ENCODE results near the gene SEC22C. TPM values are rescaled to one million over a fixed set of nuclear protein-coding genes. Genes with fewer than 3 reads are reported as not detected.

The SEC22C gene
- total and polyA plus RNA-seq, 2 of the 13 experiments (the other 11 are each of a cell fraction or from before 2014, with no cell fraction given): 20.0 to 40.0 TPM

- TF ChIP-seq THAP11 (CRISPR knock-in tag; IDR thresholded peaks at IDR 0.05): no peak
- TF ChIP-seq ZBTB2 (CRISPR knock-in tag; IDR thresholded peaks at IDR 0.05; ENCODE audit: low read depth): no peak
- no peak for TF ChIP-seq ZNF687 (CRISPR knock-in tag; IDR thresholded peaks at IDR 0.05)
- TF ChIP-seq ZSCAN25 (CRISPR knock-in tag; IDR thresholded peaks at IDR 0.05): no peak
These were observed 50.3 kb downstream of the SEC22C start (continued) for GRCh38 chr3:42531470-42531869.

- Histone ChIP-seq H3K4me3 (replicated peaks in 1 of 3; ENCODE audit: insufficient read depth in 1 of 3, low read depth in 2 of 3, low read length in 3 of 3) (no peak overlapping the region), H3K79me2 (ENCODE audit: insufficient read depth, low read length) (no peaks in the 10 kb centered on the region), H3K9me3 (ENCODE audit: low read length) (no peaks in the 10 kb centered on the region), H4K20me1 (ENCODE audit: insufficient read depth, low read length) (no peaks in the 10 kb centered on the region), H3K27ac (ENCODE audit: extremely low read length, insufficient read depth, low read length) (no peak overlapping the region), H2AFZ (ENCODE audit: low read length) (no peak overlapping the region), H3K36me3 (replicated peaks in 1 of 2; ENCODE audit: control insufficient read depth in 1 of 2, insufficient read depth in 2 of 2, low read length in 2 of 2) (no peaks in the 10 kb centered on the region), H3K9ac (ENCODE audit: insufficient read depth, low read depth, low read length) (no peak overlapping the region), H3K27me3 (ENCODE audit: control insufficient read depth in 1 of 2, insufficient read depth in 2 of 2, low read length in 2 of 2) (peaks cover 2 to 5% of the 10 kb centered on the region in 2 experiments; a peak in 2 of 5 replicates), H3K4me1 (ENCODE audit: insufficient read depth, low read length) (no peaks in the 10 kb centered on the region), H3K4me2 (ENCODE audit: low read depth, low read length) (no peak overlapping the region)
- ATAC-seq: no peak
- intact Hi-C loops (cut with micrococcal nuclease; ENCODE audit: unreplicated experiment) (no loop called here), in situ Hi-C loops (cut with HindIII; ENCODE audit: extremely low pct_ligation_motif_present, low pct_unique_long_range_greater_than_20kb) (loop anchor here (10.0 kb wide), 1 partner anchor 305 kb away; no protein-coding TSS in a partner anchor)
- no peak for DNase-seq (ENCODE audit: low spot score)
- ChIA-PET POLR2A (no interaction called here), CTCF (ENCODE audit: low intra/inter-chr PET ratio, low total read pairs) (no interaction called here)
- FAIRE-seq: no peak
- BruUV-seq (replicated peaks): no TSS peak
- TF ChIP-seq CSRNP2 (CRISPR knock-in tag; conservative IDR thresholded peaks at IDR 0.05; ENCODE audit: low read depth): no peak
- no peak for TF ChIP-seq ZNF576 (CRISPR knock-in tag; IDR thresholded peaks at IDR 0.05)
- TF ChIP-seq BRCA1 (CRISPR knock-in tag; IDR thresholded peaks at IDR 0.05): no peak
- TF ChIP-seq MTF1 (CRISPR knock-in tag; IDR thresholded peaks at IDR 0.05): no peak
- no peak for TF ChIP-seq CBX5 (CRISPR knock-in tag; IDR thresholded peaks at IDR 0.05; ENCODE audit: borderline replicate concordance)
- no peak for TF ChIP-seq ZBTB8A (CRISPR knock-in tag; IDR thresholded peaks at IDR 0.05; ENCODE audit: borderline replicate concordance, low read depth)
- TF ChIP-seq NPAS2 (CRISPR knock-in tag; IDR thresholded peaks at IDR 0.05; ENCODE audit: borderline replicate concordance): no peak
- TF ChIP-seq ZNF230 (CRISPR knock-in tag; IDR thresholded peaks at IDR 0.05): no peak
- no peak for TF ChIP-seq ZNF720 (CRISPR knock-in tag; IDR thresholded peaks at IDR 0.05)
- TF ChIP-seq HDAC2 (CRISPR knock-in tag; IDR thresholded peaks at IDR 0.05): no peak
These were observed 51.7 kb downstream of the SEC22C start for GRCh38 chr3:42530073-42530472.

All from HepG2 (cell line).